Endothelial cell (in vitro differentiated cells): ENCODE measurements around the gene IDI1. TPM values are rescaled to one million over a fixed set of nuclear protein-coding genes. Genes with fewer than 3 reads are reported as not detected.
A peak's percentile ranks its signal among the peaks of the same experiment; 100 is the strongest.

Experiments
- DNase-seq: peaks from one replicate; pipeline ENCODE4 v3.0.0; 2021; ENCODE audit warnings: low spot score
- H3K27ac Mint-ChIP-seq: one replicate; pipeline ENCODE4 v1.8.0; 2021; ENCODE audit warnings: mixed read lengths, inconsistent platforms; ENCODE audit not compliant: unreplicated experiment
- H3K27me3 Mint-ChIP-seq: one replicate; pipeline ENCODE4 v1.8.0; 2021; ENCODE audit warnings: mild to moderate bottlenecking, moderate library complexity, mixed read lengths, inconsistent platforms; ENCODE audit not compliant: unreplicated experiment
- H3K36me3 Mint-ChIP-seq: one replicate; pipeline ENCODE4 v1.8.0; 2021; ENCODE audit warnings: mild to moderate bottlenecking, low read depth, mixed read lengths, inconsistent platforms; ENCODE audit not compliant: unreplicated experiment
- H3K4me1 Mint-ChIP-seq: one replicate; pipeline ENCODE4 v1.8.0; 2021; ENCODE audit warnings: mild to moderate bottlenecking, mixed read lengths, inconsistent platforms; ENCODE audit not compliant: unreplicated experiment
- H3K4me3 Mint-ChIP-seq: one replicate; pipeline ENCODE4 v1.8.0; 2021; ENCODE audit warnings: mild to moderate bottlenecking, mixed read lengths, inconsistent platforms; ENCODE audit not compliant: unreplicated experiment
- H3K9me3 Mint-ChIP-seq: one replicate; pipeline ENCODE4 v1.8.0; 2021; ENCODE audit warnings: mixed read lengths, inconsistent platforms; ENCODE audit not compliant: unreplicated experiment
- CTCF ChIP-seq: fragments of 200-600 bp; sonication (generic); IDR thresholded peaks from one replicate; pipeline ENCODE4 v1.5.0; 2021; ENCODE audit warnings: antibody characterized with exemption; ENCODE audit not compliant: unreplicated experiment
- total RNA-seq: library from RNA; stranded (reverse); fragmentation: NEBNext Ultra II Directional; extraction: Animal tissue kit (Norgen Biotek cat#: 25700); gene quantifications from one replicate; pipeline ENCODE4 v1.2.1, GENCODE V29; 2021; ENCODE audit not compliant: unreplicated experiment

The IDI1 gene
- total RNA-seq, 1 donor from 2014 or later: 52.7 TPM

GRCh38 chr10:1057106-1057657 is 8.3 kb upstream of the IDI1 start:
- peaks cover 4% of the 10 kb centered on the region for H3K36me3 Mint-ChIP-seq
- no peaks in the 10 kb centered on the region for H3K9me3 Mint-ChIP-seq
- peaks cover 15% of the 10 kb centered on the region for H3K27me3 Mint-ChIP-seq
- TF ChIP-seq CTCF: no peak
- peaks cover 55% of the 10 kb centered on the region for H3K4me1 Mint-ChIP-seq
- DNase-seq: peak; percentile 41
- peak overlapping the region; percentile 92 for H3K27ac Mint-ChIP-seq
- H3K4me3 Mint-ChIP-seq: peak overlapping the region; percentile 98

- peaks cover 48% of the 10 kb centered on the region for H3K4me1 Mint-ChIP-seq
- H3K36me3 Mint-ChIP-seq: no peaks in the 10 kb centered on the region
- no peaks in the 10 kb centered on the region for H3K9me3 Mint-ChIP-seq
- TF ChIP-seq CTCF: no peak
- H3K4me3 Mint-ChIP-seq: peak within 1 kb of the TSS; percentile 98
- H3K27me3 Mint-ChIP-seq: peaks cover 15% of the 10 kb centered on the region
- peak; percentile 75 for DNase-seq
- H3K27ac Mint-ChIP-seq: peak within 1 kb of the TSS; percentile 94
These were observed 7.6 kb upstream of the IDI1 start, which contains the start of gene WDR37 for GRCh38 chr10:1056326-1057105. TSS of gene WDR37 (plus strand) at chr10:1056385. CDS start at chr10:1072156, 15,771 bp downstream.

GRCh38 chr10:1054684-1055083 is 5.8 kb upstream of the IDI1 start:
- Mint-ChIP-seq H3K9me3 (no peaks in the 10 kb centered on the region), H3K36me3 (no peaks in the 10 kb centered on the region), H3K4me1 (peaks cover 41% of the 10 kb centered on the region), H3K27ac (no peak overlapping the region), H3K4me3 (peak overlapping the region; percentile 96), H3K27me3 (peaks cover 13% of the 10 kb centered on the region)
- no peak for TF ChIP-seq CTCF
- no peak for DNase-seq

- peaks cover 32% of the 10 kb centered on the region for H3K4me1 Mint-ChIP-seq
- peak overlapping the region; percentile 81 for H3K4me3 Mint-ChIP-seq
- no peak for DNase-seq
- H3K36me3 Mint-ChIP-seq: peaks cover 4% of the 10 kb centered on the region
- no peak for TF ChIP-seq CTCF
- no peaks in the 10 kb centered on the region for H3K9me3 Mint-ChIP-seq
- no peaks in the 10 kb centered on the region for H3K27me3 Mint-ChIP-seq
- no peak overlapping the region for H3K27ac Mint-ChIP-seq
These were observed 1.6 kb upstream of the IDI1 start for GRCh38 chr10:1050554-1050953.

GRCh38 chr10:1050145-1050544 is 1.2 kb upstream of the IDI1 start:
- H3K9me3 Mint-ChIP-seq: no peaks in the 10 kb centered on the region
- H3K36me3 Mint-ChIP-seq: peaks cover 4% of the 10 kb centered on the region
- TF ChIP-seq CTCF: no peak
- H3K27ac Mint-ChIP-seq: peak overlapping the region; percentile 96
- H3K4me1 Mint-ChIP-seq: peaks cover 34% of the 10 kb centered on the region
- H3K4me3 Mint-ChIP-seq: peak overlapping the region; percentile 99
- no peak for DNase-seq
- no peaks in the 10 kb centered on the region for H3K27me3 Mint-ChIP-seq
